ENCODE data around the gene DMWD. TPM values are rescaled to one million over a fixed set of nuclear protein-coding genes. Genes with fewer than 3 reads are reported as not detected.
A peak's percentile ranks its signal among the peaks of the same experiment; 100 is the strongest.

DMWD gene
- polyA plus RNA-seq, 2 of the 4 experiments (the other 2 are of a cell fraction) = 17.1 to 31.3 TPM

DNA sequence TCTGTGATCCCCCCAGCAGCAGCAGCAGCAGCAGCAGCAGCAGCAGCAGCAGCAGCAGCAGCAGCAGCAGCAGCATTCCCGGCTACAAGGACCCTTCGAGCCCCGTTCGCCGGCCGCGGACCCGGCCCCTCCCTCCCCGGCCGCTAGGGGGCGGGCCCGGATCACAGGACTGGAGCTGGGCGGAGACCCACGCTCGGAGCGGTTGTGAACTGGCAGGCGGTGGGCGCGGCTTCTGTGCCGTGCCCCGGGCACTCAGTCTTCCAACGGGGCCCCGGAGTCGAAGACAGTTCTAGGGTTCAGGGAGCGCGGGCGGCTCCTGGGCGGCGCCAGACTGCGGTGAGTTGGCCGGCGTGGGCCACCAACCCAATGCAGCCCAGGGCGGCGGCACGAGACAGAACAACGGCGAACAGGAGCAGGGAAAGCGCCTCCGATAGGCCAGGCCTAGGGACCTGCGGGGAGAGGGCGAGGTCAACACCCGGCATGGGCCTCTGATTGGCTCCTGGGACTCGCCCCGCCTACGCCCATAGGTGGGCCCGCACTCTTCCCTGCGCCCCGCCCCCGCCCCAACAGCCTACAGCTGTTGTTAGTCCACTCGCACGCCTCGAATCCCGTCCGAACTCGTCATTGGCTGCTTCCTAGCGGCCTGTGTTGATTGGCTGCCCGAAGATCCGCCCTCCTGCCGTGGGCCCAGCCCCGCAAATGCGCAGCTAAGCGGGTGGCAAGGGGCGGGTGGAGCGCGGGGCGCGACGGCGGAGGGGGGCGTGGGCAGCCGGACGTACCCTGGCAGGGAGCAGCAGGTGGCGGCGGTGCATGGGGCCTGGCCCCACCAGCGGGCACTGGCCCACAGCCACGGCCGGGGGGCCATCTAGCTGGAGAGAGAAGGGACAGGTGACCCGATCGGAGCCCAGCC, 22.2 kb downstream of the DMWD start (continued):
- peak; percentile 79 to 96 for TF ChIP-seq JUN (IDR thresholded peaks at IDR 0.05)
- no peak for TF ChIP-seq EHF (CRISPR knock-in tag; IDR thresholded peaks at IDR 0.05)
- TF ChIP-seq, protein P1, sequence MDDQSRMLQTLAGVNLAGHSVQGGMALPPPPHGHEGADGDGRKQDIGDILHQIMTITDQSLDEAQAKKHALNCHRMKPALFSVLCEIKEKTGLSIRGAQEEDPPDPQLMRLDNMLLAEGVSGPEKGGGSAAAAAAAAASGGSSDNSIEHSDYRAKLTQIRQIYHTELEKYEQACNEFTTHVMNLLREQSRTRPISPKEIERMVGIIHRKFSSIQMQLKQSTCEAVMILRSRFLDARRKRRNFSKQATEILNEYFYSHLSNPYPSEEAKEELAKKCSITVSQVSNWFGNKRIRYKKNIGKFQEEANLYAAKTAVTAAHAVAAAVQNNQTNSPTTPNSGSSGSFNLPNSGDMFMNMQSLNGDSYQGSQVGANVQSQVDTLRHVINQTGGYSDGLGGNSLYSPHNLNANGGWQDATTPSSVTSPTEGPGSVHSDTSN (IDR thresholded peaks at IDR 0.05) = peak; percentile 86
- TF ChIP-seq FOSL2 (IDR thresholded peaks at IDR 0.05) = no peak
- TF ChIP-seq FOSL2 (CRISPR knock-in tag; IDR thresholded peaks at IDR 0.05) = 0 out of 2 replicates have a peak, but pooled peaks have one; percentile 12
- TF ChIP-seq CHD2 (IDR thresholded peaks at IDR 0.05; ENCODE audit: low read length, partially characterized antibody) = no peak
- TF ChIP-seq SMC3 (IDR thresholded peaks at IDR 0.05) = peak; percentile 75
- TF ChIP-seq TP53 (CRISPR knock-in tag; IDR thresholded peaks at IDR 0.05) = peak; percentile 66; the same call in 1 of the 2 replicates
- peak; percentile 79 for TF ChIP-seq RFX5 (IDR thresholded peaks at IDR 0.05)
- TF ChIP-seq, protein P2, sequence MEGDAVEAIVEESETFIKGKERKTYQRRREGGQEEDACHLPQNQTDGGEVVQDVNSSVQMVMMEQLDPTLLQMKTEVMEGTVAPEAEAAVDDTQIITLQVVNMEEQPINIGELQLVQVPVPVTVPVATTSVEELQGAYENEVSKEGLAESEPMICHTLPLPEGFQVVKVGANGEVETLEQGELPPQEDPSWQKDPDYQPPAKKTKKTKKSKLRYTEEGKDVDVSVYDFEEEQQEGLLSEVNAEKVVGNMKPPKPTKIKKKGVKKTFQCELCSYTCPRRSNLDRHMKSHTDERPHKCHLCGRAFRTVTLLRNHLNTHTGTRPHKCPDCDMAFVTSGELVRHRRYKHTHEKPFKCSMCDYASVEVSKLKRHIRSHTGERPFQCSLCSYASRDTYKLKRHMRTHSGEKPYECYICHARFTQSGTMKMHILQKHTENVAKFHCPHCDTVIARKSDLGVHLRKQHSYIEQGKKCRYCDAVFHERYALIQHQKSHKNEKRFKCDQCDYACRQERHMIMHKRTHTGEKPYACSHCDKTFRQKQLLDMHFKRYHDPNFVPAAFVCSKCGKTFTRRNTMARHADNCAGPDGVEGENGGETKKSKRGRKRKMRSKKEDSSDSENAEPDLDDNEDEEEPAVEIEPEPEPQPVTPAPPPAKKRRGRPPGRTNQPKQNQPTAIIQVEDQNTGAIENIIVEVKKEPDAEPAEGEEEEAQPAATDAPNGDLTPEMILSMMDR (IDR thresholded peaks at IDR 0.05) = peak; percentile 96
- peak; percentile 92 for TF ChIP-seq TFCP2L1 (CRISPR knock-in tag; IDR thresholded peaks at IDR 0.05)

DNA sequence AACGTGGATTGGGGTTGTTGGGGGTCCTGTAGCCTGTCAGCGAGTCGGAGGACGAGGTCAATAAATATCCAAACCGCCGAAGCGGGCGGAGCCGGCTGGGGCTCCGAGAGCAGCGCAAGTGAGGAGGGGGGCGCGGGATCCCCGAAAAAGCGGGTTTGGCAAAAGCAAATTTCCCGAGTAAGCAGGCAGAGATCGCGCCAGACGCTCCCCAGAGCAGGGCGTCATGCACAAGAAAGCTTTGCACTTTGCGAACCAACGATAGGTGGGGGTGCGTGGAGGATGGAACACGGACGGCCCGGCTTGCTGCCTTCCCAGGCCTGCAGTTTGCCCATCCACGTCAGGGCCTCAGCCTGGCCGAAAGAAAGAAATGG, 22.8 kb downstream of the DMWD start:
- POLR2A ChIA-PET = interaction anchor here (0.6 to 4.5 kb wide), 24 partner anchors 8 to 183 kb away, joined by 3 to 68 read pairs (median 6); partner anchors contain the start of genes DMPK, DMWD, FBXO46 and IRF2BP1
- CTCF ChIA-PET = interaction anchor here (0.6 to 74.3 kb wide), 27 partner anchors 14 to 1118 kb away, joined by 3 to 2204 read pairs (median 7); partner anchors contain the start of genes DMPK, DMWD, FBXO46 and FOXA3
- WGBS (ENCODE audit: missing lambda C conversion rate) = 3% methylated on average over 28 of the region's 28 CpGs
- peak; percentile 41 to 70 for DNase-seq (ENCODE audit: low read depth in 1 of 2, low spot score in 1 of 2)
- Histone ChIP-seq H3K27ac (peak overlapping the region; percentile 71 to 87), H3K4me1 (peaks cover 18% of the 10 kb centered on the region), H3K4me3 (peak overlapping the region; percentile 45), H3K4me2 (peak overlapping the region; percentile 86), H3K9me3 (no peaks in the 10 kb centered on the region)
- FAIRE-seq = no peak
- peak; percentile 6 to 7; a peak in 4 of 6 replicates for ATAC-seq
- TF ChIP-seq HES2 (IDR thresholded peaks at IDR 0.05) (no peak), KDM1A (IDR thresholded peaks at IDR 0.05; ENCODE audit: low read depth) (no peak), POLR2A (IDR thresholded peaks at IDR 0.05; ENCODE audit: low read length) (peak; percentile 14), CBX2 (IDR thresholded peaks at IDR 0.05; ENCODE audit: borderline replicate concordance, low read depth) (no peak), JUNB (IDR thresholded peaks at IDR 0.05) (no peak), NFE2L2 (conservative IDR thresholded peaks at IDR 0.05; ENCODE audit: low read length) (no peak), MAFK (IDR thresholded peaks at IDR 0.05; ENCODE audit: partially characterized antibody) (no peak), BCL3 (IDR thresholded peaks at IDR 0.05) (peak; percentile 27; the same call in 1 of the 3 replicates), CHD4 (IDR thresholded peaks at IDR 0.05; ENCODE audit: borderline replicate concordance) (no peak), HOXB13 (CRISPR knock-in tag; IDR thresholded peaks at IDR 0.05; ENCODE audit: low read depth) (no peak), FOXS1 (CRISPR knock-in tag; IDR thresholded peaks at IDR 0.05) (no peak), MAZ (IDR thresholded peaks at IDR 0.05; ENCODE audit: borderline replicate concordance, low read depth, low read length) (0 out of 2 replicates have a peak, but pooled peaks have one; percentile 29), HEYL (CRISPR knock-in tag; IDR thresholded peaks at IDR 0.05) (no peak), ZFP36 (IDR thresholded peaks at IDR 0.05; ENCODE audit: borderline replicate concordance, partially characterized antibody) (no peak), SREBF2 (IDR thresholded peaks at IDR 0.05) (no peak), FOSB (CRISPR knock-in tag; IDR thresholded peaks at IDR 0.05) (no peak), EP300 (IDR thresholded peaks at IDR 0.05) (no peak), PHF8 (IDR thresholded peaks at IDR 0.05; ENCODE audit: borderline replicate concordance, low read depth) (no peak), POLR2AphosphoS2 (conservative IDR thresholded peaks at IDR 0.05; ENCODE audit: low read length) (no peak; the same call in 1 of the 2 replicates), MYC (IDR thresholded peaks at IDR 0.05; ENCODE audit: borderline replicate concordance, low read length) (no peak), CEBPB (IDR thresholded peaks at IDR 0.05) (no peak), GATA3 (IDR thresholded peaks at IDR 0.05; ENCODE audit: borderline replicate concordance) (no peak; the same call in 1 of the 2 replicates), ELK1 (IDR thresholded peaks at IDR 0.05; ENCODE audit: low read depth, low read length) (no peak)
- TF ChIP-seq, protein P3, sequence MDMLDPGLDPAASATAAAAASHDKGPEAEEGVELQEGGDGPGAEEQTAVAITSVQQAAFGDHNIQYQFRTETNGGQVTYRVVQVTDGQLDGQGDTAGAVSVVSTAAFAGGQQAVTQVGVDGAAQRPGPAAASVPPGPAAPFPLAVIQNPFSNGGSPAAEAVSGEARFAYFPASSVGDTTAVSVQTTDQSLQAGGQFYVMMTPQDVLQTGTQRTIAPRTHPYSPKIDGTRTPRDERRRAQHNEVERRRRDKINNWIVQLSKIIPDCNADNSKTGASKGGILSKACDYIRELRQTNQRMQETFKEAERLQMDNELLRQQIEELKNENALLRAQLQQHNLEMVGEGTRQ (IDR thresholded peaks at IDR 0.05) = no peak

All from A549 (cell line).